Heart left ventricle (tissue), 13 donors: ENCODE results near the gene HNRNPH1.

ENCODE experiments used
- POLR2A ChIP-seq, 2 donors: fragments of 450-650 bp; IDR thresholded peaks; one replicate each; pipeline ENCODE4 v1.6.1; 2017; ENCODE audit warnings: antibody characterized with exemption in 2 of 2, mild to moderate bottlenecking in 2 of 2, moderate library complexity in 2 of 2
- TF ChIP-seq, protein P1 (sequence below), 12 donors: fragments of 200-600 bp; sonication (generic) in 4 of 12; IDR thresholded peaks; one replicate each; pipeline versions ENCODE4 v1.5.0 to v1.8.0; 2018 to 2022; ENCODE audit warnings: antibody characterized with exemption in 12 of 12, mild to moderate bottlenecking in 5 of 12
- donor health status: ischemic (EF 13 %, LVEDD 7.1; RV severe dilation, severe dysfunction).
- donor health status: DM: no; HTN: yes; CAD: no.
- donor health status: DM: no; HTN: no; CAD: no.
- donor health status: ischemic (EF 25% LVEDD 6.9; RV normal size, moderate dysfunction).
- donor health status: ischemic (EF 25% LVEDD 5.7; RV mildly dilated, moderate dysfunction).
- donor health status: ischemic (EF 35%, LVEDD 5.7; RV mildly dilated, moderate dysfunction).
- donor health status: nonischemic (EF 11% LVEDD 7.7; RV severe dilation, severe dysfunction).
- donor health status: DM: yes; HTN: yes; CAD: no.
- donor health status: PGD.
- donor health status: ischemic (EF 29% LVEDD 5.4; RV normal size, mild dysfunction).
- donor health status: nonischemic (EF 23%, LVEDD 6.1; RV moderate dilation, normal function).

DNA sequence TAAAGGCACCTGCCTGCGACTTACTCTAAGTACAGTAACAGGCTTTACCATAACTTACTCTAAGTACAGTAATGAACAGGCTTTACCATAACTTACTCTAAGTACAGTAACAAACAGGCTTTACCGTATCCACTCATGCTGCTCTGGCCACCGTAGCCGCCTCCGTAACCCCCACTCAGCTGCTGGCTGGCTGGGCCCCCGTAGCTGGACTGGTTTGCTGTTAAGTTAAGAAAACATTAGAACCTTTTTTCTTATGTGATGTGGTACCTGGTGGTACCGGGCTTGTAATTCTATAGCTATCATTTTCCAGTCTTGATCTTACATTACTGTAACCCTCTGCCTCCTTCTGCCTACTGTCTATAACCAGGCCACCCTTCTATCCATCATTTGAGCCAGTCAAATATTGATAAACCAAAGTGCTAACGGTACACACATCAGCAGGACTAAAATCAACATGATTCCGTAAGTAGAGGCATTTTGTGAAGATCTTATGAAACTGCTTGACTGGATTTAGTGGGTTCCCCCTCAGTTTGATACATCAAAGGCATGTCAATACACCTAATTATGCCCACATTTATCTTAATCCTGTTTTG lies 7.4 kb downstream of the HNRNPH1 start:
- TF ChIP-seq, protein P1, sequence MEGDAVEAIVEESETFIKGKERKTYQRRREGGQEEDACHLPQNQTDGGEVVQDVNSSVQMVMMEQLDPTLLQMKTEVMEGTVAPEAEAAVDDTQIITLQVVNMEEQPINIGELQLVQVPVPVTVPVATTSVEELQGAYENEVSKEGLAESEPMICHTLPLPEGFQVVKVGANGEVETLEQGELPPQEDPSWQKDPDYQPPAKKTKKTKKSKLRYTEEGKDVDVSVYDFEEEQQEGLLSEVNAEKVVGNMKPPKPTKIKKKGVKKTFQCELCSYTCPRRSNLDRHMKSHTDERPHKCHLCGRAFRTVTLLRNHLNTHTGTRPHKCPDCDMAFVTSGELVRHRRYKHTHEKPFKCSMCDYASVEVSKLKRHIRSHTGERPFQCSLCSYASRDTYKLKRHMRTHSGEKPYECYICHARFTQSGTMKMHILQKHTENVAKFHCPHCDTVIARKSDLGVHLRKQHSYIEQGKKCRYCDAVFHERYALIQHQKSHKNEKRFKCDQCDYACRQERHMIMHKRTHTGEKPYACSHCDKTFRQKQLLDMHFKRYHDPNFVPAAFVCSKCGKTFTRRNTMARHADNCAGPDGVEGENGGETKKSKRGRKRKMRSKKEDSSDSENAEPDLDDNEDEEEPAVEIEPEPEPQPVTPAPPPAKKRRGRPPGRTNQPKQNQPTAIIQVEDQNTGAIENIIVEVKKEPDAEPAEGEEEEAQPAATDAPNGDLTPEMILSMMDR (IDR thresholded peaks at IDR 0.05), result no peak
- no peak for TF ChIP-seq POLR2A (IDR thresholded peaks at IDR 0.05)
